ENCODE data around the gene PCDHB13.

DNA sequence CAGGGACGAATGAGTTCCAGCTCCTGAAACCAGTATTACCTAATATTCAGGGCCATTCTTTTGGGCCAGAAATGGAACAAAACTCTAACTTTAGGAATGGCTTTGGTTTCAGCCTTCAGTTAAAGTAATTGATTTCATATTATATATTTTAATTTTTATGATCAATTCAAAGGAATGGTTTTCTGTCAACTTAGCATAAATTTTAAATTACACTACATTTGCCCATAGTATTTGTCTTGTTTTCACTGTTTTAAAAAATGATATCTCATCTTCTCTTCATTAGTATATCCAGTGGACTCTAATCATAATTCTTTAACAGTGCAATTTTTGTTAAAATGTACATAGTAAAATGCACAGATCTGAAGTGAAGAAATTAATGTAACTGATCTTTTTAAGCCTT is 33.4 kb upstream of the PCDHB13 start:
- TF ChIP-seq SUZ12 (IDR thresholded peaks at IDR 0.05; ENCODE audit: extremely low read depth, insufficient read depth, insufficient read length) (no peak), ZNF274 (IDR thresholded peaks at IDR 0.05; ENCODE audit: low read depth, low read length) (no peak)

Measured in NT2/D1 (cell line).